LNCaP clone FGC (cell line): Measurements from ENCODE around the gene SDHC.

Experiments
- DNase-seq: peaks from one replicate; pipeline ENCODE4 v3.0.0-alpha.2; 2011; ENCODE audit warnings: low read depth
- H3K4me3 ChIP-seq: 2 replicates; pipeline ENCODE4 v1.5.1; 2011; ENCODE audit warnings: mild to moderate bottlenecking, low read depth, low read length, control low read depth
- TF ChIP-seq, protein P1 (sequence below): IDR thresholded peaks from 2 replicates; pipeline ENCODE4 v1.5.1; 2012; ENCODE audit warnings: mild to moderate bottlenecking; ENCODE audit not compliant: control insufficient read depth, insufficient read depth; ENCODE audit errors: extremely low read depth

SDHC gene

GRCh38 chr1:161299347-161299746, 14.8 kb upstream of the SDHC start:
- DNase-seq, result no peak
- TF ChIP-seq, protein P1, sequence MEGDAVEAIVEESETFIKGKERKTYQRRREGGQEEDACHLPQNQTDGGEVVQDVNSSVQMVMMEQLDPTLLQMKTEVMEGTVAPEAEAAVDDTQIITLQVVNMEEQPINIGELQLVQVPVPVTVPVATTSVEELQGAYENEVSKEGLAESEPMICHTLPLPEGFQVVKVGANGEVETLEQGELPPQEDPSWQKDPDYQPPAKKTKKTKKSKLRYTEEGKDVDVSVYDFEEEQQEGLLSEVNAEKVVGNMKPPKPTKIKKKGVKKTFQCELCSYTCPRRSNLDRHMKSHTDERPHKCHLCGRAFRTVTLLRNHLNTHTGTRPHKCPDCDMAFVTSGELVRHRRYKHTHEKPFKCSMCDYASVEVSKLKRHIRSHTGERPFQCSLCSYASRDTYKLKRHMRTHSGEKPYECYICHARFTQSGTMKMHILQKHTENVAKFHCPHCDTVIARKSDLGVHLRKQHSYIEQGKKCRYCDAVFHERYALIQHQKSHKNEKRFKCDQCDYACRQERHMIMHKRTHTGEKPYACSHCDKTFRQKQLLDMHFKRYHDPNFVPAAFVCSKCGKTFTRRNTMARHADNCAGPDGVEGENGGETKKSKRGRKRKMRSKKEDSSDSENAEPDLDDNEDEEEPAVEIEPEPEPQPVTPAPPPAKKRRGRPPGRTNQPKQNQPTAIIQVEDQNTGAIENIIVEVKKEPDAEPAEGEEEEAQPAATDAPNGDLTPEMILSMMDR, result no peak
- H3K4me3 ChIP-seq, result no peak overlapping the region

GRCh38 chr1:161300478-161300877, 13.7 kb upstream of the SDHC start:
- H3K4me3 ChIP-seq, result no peak overlapping the region
- TF ChIP-seq, protein P1, result no peak
- DNase-seq, result no peak

DNA sequence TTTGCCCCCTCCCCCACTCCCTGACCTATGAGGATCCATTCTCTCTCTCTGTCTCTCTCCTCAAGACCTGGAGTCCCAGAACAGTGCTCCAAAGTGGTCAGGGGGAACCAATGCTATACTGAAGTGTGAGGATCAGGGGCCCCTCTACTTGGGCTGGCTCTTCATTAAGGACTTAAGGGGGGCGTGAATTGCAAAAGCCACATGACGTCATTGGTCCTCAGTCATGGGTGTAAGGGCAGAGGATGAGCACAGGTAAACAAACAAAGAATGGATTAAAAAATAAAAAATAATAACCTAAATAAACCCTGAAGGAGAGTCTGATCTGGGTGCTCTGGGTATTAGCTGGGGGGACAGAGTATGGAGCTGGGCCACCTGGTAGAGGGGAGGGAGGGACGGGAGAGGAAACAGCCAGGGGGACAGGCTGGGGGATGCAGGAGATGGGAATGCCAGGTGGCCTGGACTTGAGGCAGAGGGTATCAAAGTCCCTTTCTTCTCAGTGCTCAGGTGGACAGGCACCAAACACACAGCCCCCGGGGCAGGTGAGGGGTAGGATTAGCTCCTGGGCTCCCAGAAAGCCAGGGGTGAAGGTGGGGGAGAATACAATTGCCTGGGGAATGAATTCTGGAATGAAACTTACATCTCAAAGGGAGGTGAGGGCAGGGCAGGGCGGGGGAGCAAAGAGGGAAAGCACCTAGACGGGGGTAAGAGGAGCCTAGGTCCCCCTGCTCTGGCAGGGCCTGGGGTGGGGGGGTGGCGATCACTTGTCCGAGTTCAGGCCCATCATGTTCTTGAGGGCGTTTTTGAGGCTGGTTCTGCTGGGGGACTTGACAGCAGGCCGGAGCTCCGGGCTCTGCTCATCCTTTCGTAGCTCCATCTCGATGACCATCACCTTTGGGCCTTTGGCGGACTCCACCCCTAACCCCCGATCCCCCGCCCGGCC, 9.0 kb upstream of the SDHC start:
- no peak overlapping the region for H3K4me3 ChIP-seq
- TF ChIP-seq, protein P1, result no peak
- no peak for DNase-seq

GRCh38 chr1:161305867-161306519, 8.2 kb upstream of the SDHC start:
- DNase-seq, result no peak
- TF ChIP-seq, protein P1, result no peak
- H3K4me3 ChIP-seq, result no peak overlapping the region

GRCh38 chr1:161307230-161307768, 6.9 kb upstream of the SDHC start:
- DNase-seq, result no peak
- TF ChIP-seq, protein P1, result no peak
- no peak overlapping the region for H3K4me3 ChIP-seq

DNA sequence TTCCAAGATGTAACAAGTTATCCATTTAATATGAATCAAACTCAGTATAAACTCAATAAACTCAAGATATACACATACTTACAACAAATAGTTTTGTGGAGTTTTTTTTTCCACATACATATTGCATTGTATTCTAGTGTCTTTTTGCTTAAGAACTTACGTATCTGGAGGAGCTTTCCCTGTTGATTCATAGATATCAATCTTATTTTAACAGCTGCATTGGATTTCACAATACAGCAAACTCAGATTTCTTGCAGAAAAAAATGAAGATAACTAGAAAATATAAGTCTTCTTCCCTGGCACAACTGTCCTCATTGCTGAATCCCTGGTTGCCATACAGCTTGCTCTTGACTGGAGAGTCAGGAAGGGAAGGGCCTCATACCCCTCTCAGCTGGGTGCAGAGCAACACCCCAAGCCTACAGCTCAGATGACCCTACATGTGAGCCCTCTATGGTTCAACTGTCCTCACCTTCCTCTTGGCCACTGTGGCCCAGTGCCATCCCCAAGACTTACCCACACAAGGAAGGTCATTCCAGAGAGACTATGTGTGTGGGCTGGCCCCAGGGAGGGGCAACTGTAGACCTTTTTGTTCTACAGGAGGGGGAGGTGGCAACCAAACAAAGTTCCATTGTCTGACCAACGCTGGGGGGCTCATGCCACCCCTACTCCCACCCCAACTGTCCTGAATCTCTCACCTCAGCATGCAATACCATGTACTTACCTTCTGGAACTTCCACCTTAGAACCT, 6.1 kb upstream of the SDHC start:
- DNase-seq, result no peak
- no peak overlapping the region for H3K4me3 ChIP-seq
- TF ChIP-seq, protein P1, result no peak
